Neural progenitor cell (in vitro differentiated cells): ENCODE data around the gene LSMEM2.

ENCODE experiments used
- CTCF ChIP-seq: fragments of 200-600 bp; sonication (generic); IDR thresholded peaks from 2 replicates; pipeline ENCODE4 v1.5.1; 2017; ENCODE audit warnings: antibody characterized with exemption, mild to moderate bottlenecking
- EZH2 ChIP-seq: fragments of 200-600 bp; sonication (generic); IDR thresholded peaks from 2 replicates; pipeline ENCODE4 v1.6.1; 2017; ENCODE audit warnings: antibody characterized with exemption, mild to moderate bottlenecking, moderate library complexity
- EZH2phosphoT487 ChIP-seq: fragments of 200-600 bp; sonication (generic); IDR thresholded peaks from 2 replicates; pipeline ENCODE4 v1.6.1; 2017; ENCODE audit warnings: antibody characterized with exemption

DNA sequence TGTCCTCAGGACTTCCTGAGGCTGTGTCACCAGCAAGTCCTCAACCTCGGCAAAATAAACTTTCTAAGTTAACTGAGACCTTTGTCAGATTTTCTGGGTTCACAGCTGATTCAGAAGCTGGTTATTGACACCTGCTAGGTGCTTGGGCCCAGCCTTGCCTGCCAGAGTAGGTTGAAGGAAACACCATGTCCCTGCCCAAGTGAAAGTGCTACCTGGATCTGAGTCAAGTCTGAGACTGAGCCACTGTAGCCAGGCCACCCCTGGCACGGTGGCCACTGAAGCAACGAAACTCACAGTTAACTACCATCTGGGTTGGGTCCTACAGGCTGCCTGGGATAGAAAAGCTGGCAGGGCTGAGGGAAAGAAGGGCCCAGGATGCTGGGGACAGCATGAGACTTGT is 35.5 kb downstream of the LSMEM2 start:
- TF ChIP-seq CTCF: no peak
- no peak for TF ChIP-seq EZH2
- no peak for TF ChIP-seq EZH2phosphoT487
